ENCODE measurements around the gene TEX44.
A peak's percentile ranks its signal among the peaks of the same experiment; 100 is the strongest.
"Not testable (repeated sequence)": the region's sequence is repeated elsewhere in the genome, so short reads cannot be mapped to it uniquely, and the experiment has no call there.

TEX44 gene

GRCh38 chr2:231573096-231573495 is 19.6 kb upstream of the TEX44 start:
- no peak for DNase-seq

- DNase-seq, result no peak
These were observed 18.8 kb upstream of the TEX44 start for GRCh38 chr2:231573698-231574421.

DNA sequence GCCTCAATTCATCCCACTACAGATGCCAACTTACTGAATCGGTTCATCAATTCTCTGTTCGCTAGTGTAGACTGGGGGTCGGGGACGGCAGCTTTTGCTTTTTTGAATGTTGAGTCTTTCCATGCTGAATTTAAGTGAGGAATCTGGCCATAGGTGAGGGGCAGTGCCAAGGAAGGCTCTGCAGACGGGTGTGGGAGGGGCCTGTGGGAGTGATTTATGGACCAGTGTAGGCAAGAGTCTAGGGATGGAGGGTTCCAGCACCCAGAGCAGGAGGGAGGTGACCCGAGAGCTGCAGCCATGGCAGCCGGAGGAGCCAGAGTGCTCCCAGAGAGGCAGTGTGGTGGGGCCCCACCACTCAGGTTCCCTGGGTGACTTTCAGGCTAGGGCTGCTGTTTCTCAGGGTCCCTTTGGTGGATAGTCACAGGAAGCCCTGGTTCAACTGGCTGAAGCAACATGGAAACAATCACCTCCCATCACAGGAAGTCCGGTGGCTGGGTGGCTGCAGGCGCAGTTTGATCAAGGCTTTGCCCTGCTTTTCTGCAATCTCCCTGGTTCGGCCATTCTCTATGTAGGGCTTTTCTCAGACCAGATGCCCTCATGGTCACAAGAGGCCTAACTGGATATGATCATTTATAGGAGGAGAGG is 16.9 kb upstream of the TEX44 start:
- no peak for DNase-seq

GRCh38 chr2:231576465-231576864 is 16.2 kb upstream of the TEX44 start:
- no peak for DNase-seq

DNA sequence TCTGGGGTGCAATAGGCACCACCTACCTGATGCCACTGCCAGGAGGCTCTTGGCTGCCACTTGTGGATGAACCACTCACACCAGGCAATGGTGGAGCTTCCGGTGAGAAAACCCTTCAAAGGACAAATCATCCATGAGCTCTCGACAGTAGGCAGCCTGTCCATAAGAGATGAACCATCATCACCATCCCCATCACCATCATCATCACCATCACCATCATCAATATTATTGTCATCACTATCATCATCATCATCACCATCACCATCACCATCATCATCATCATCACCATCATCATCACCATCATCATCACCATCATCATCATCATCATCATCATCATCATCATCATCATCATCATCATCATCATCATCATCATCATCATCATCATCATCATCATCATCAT is 14.0 kb upstream of the TEX44 start:
- not testable (repeated sequence) for DNase-seq

- no peak for DNase-seq
These were observed 13.1 kb upstream of the TEX44 start for GRCh38 chr2:231579560-231579959.

DNA sequence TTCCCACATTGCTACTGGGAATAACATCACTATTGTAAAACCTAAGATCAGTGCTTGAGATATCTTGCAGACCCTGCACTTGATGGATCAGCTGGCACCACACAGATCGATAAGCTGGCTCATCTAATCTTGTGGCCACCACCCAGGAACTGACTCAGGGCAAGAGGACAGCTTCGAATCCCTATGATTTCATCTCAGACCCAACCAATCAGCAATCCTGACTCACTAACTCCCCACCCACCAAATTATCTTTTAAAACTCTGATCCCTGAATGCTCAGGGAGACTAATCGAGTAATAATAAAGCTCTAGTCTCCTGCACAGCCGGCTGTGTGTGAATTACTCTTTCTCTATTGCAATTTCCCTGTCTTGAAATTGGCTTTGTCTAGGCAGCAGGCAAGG is 11.3 kb upstream of the TEX44 start:
- DNase-seq, result no peak

- DNase-seq, result no peak
These were observed 8.7 kb upstream of the TEX44 start for GRCh38 chr2:231583982-231584381.

GRCh38 chr2:231587744-231588143 is 4.9 kb upstream of the TEX44 start:
- not testable (repeated sequence) for DNase-seq

GRCh38 chr2:231589656-231590055 is 3.0 kb upstream of the TEX44 start:
- DNase-seq, result no peak

- DNase-seq, result no peak
These were observed 2.0 kb upstream of the TEX44 start for GRCh38 chr2:231590614-231591013.

- no peak for DNase-seq
These were observed 1.0 kb downstream of the TEX44 start for GRCh38 chr2:231593666-231594065.

GRCh38 chr2:231597014-231597611 is 4.4 kb downstream of the TEX44 start:
- DNase-seq, result no peak

GRCh38 chr2:231597627-231598026 is 5.0 kb downstream of the TEX44 start:
- DNase-seq, result peak; percentile 39

DNA sequence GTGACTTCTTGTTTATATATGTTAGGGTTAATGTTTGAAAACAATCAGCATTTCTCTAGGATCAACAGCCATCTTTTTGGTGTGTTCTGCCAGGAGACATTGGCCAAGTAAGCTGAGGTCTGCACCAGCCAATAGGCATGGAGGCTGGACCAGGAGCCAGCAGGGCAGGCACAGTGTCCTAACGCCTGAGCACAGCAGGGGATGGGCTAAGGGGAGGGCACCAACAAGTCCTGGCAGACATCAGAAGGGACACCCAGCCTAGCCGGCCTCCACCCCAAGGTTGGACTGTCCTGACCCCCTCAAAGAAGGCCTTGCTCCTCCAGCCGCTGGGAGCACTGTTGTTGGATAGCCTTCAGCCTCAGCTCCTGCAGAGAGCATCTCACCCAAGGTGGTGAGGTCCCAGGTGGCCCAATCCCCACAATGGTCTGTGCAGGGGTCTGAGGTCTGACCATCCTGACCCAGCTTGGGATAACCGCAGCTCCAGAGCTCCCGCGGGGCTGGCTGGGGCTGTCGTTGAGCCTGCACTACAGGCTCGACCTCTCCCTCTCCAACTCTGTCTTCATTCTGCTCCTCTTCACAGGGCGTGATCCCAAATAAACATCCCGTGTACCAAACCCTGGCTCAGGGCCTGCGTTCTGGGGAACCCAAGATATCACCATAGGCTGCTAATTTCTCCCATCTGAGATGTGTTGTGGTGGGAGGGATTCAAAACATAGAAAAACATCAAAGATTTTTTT is 8.1 kb downstream of the TEX44 start:
- DNase-seq, result no peak

- peak; percentile 52 for DNase-seq
These were observed 8.9 kb downstream of the TEX44 start for GRCh38 chr2:231601356-231602229.

DNA sequence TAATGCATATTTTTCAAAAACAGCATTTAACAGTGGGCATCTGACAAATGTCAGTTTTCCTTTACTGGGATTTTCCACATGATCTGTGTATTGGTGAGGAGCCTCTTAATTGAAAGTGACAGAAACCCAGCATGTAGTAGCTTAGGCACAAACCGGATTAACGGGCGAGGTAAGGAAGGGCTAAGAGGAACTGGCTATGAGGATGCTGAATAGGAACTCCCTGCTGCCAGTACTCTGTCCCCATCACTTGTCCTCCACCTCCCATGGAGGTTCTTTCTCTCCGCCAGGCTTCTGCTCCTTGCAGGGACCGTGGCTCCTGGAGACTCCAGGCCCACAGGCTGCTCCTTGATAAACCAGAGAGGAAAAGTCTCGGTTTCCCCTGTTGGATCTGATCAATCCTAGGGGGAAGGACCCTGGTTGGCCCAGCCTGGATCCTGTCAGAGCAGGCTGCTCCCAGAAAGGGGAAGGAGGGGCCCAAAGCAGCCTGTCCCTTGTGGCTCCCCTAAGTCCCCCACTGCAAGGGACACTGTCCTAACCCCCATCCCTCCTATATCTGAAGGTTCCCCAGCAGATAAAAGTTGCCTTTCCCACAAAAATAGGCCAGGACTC is 10.3 kb downstream of the TEX44 start:
- DNase-seq, result no peak

DNA sequence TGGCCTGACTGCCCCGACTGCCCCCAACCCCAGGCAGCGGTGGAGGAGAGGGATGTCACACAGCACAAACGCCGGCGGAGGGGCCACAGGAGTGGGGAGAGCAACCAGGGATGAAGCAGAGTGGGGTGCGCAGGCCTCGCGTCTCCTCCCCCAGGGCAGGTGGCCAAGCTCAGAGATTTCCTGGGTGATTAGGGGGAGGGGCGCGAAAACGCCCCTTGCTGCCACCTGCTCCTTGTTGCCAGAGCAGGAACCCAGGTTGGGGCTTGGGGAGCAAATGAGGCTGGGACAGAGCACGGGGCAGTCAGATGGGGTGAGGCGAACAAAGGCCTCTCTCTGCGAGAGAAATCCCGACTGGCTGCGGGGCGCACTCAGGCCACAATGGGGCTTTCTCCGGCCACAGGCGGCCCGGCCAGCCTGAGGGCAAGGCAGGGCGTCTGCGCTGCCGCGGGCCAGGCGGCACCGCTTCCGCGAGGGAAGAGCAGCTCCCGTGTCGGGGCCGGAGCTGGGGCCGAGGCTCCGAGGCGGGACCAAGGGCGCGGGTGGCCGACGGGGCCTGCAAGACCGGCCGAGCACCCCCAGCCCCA is 11.5 kb downstream of the TEX44 start:
- peak; percentile 31 for DNase-seq

DNA sequence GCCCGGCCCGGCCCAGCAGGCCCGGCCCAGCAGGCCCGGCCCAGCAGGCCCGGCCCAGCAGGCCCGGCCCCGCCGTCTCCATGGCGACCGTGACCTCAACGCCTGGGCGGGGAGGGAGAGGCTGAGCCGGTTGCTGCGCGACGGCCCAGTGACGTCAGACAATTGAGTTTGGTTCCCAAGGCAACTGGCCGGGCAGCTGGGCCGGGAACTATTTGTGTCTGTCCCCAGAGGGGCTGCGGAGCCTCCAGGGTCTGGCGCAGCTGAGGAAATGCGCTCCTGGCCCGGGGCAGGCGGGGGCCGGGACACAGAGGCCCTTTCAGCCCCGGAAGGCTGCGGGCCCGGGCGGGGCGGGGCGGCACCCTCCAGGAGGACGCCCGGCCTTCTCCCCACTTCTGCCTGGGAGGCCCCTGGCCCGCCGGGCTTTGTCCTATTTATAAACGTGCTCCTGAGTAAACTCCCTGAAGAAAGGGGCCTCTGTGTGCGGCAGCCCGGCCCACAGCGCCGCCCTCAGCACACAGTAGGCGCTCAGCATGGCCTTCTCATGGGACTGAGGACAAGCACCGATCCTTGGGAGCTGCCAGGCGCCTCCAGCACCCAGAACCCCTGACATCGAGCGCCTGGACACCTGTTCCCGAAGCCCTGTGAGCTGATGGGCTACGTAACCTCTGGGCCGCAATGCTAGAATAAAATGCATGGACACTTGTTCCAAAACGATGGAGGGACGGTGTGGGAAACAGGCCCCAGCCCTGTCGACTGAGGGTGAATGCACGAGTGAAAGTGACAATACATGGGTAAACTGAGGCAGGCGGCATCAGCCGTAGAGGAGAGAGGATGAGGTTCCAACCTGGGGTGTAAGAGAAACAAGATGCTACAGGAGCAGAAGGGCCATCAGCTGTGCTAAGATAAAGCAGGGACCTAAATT is 12.3 kb downstream of the TEX44 start:
- DNase-seq, result peak; percentile 82

DNA sequence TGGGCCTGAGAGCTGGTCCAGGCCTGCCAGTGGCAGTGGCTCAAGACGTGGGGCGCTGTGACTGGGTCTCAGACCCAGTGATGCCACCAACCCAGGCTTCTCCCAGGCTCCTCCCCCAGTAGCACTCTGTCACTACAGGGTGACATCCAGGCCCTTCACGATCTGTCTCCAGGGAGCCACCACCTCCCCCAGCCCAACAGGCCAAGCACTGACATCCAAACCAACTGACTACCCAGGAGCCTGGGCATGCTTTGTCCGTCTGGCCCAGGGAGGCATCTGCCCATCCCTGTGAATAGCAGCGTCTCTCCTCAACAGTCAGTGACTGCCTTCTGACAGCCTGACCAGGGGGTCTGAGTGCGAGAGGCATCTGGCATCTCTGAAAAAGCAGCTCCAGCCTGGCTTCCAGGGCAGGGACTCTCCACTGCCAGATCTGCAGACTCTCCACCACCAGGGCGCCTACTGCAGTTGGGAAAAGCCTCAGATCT is 13.0 kb downstream of the TEX44 start:
- peak; percentile 22 for DNase-seq
